Endometrial microvascular endothelial cells (primary cell): ENCODE results near the gene CTIF. TPM values are rescaled to one million over a fixed set of nuclear protein-coding genes. Genes with fewer than 3 reads are reported as not detected.
"Not testable (repeated sequence)": the region's sequence is repeated elsewhere in the genome, so short reads cannot be mapped to it uniquely, and the experiment has no call there.

Source experiments
- in situ Hi-C: cut with HindIII; loops from 2 replicates; pipeline ENCODE4 v1.10.0; 2017; ENCODE audit warnings: low sequenced_read_pairs, low pct_unique_long_range_greater_than_20kb; ENCODE audit errors: inconsistent ontology term
- total RNA-seq: library from RNA; depleted of rRNA; stranded (reverse); fragments of >200 nt; gene quantifications from one replicate; pipeline ENCODE4 v1.2.3, GENCODE V29; 2015; ENCODE audit errors: inconsistent ontology term

The CTIF gene
- total RNA-seq, 1 donor from 2014 or later: 13.2 TPM

- in situ Hi-C loops: no loop called here
Observed at GRCh38 chr18:48805826-48806535, 267.1 kb downstream of the CTIF start.

- in situ Hi-C loops: no loop called here
Observed at GRCh38 chr18:48806551-48807261, 267.9 kb downstream of the CTIF start.

GRCh38 chr18:48808476-48808875 lies 269.6 kb downstream of the CTIF start:
- in situ Hi-C loops: no loop called here

GRCh38 chr18:48809365-48809764 lies 270.5 kb downstream of the CTIF start:
- in situ Hi-C loops: no loop called here

GRCh38 chr18:48810805-48811204 lies 272.0 kb downstream of the CTIF start:
- in situ Hi-C loops: no loop called here

GRCh38 chr18:48811401-48811800 lies 272.6 kb downstream of the CTIF start:
- in situ Hi-C loops: no loop called here

GRCh38 chr18:48811977-48812451 lies 273.2 kb downstream of the CTIF start:
- in situ Hi-C loops: not testable (repeated sequence)

- in situ Hi-C loops: no loop called here
Observed at GRCh38 chr18:48813321-48813720, 274.5 kb downstream of the CTIF start.

- in situ Hi-C loops: no loop called here
Observed at GRCh38 chr18:48813833-48814489, 275.1 kb downstream of the CTIF start.

- in situ Hi-C loops: no loop called here
Observed at GRCh38 chr18:48814490-48815178, 275.8 kb downstream of the CTIF start.

- in situ Hi-C loops: no loop called here
Observed at GRCh38 chr18:48815179-48815515, 276.3 kb downstream of the CTIF start.

GRCh38 chr18:48815581-48816324 lies 276.9 kb downstream of the CTIF start:
- in situ Hi-C loops: no loop called here

- in situ Hi-C loops: no loop called here
Observed at GRCh38 chr18:48816554-48816953, 277.7 kb downstream of the CTIF start.

GRCh38 chr18:48817021-48817461 lies 278.2 kb downstream of the CTIF start:
- in situ Hi-C loops: no loop called here

- in situ Hi-C loops: no loop called here
Observed at GRCh38 chr18:48818329-48819254, 279.8 kb downstream of the CTIF start.

- in situ Hi-C loops: no loop called here
Observed at GRCh38 chr18:48819276-48819675, 280.4 kb downstream of the CTIF start.

- in situ Hi-C loops: no loop called here
Observed at GRCh38 chr18:48819781-48820482, 281.1 kb downstream of the CTIF start.
